ENCODE measurements around the gene KIF18B. TPM values are rescaled to one million over a fixed set of nuclear protein-coding genes. Genes with fewer than 3 reads are reported as not detected.
"Not testable (repeated sequence)": the region's sequence is repeated elsewhere in the genome, so short reads cannot be mapped to it uniquely, and the experiment has no call there.

KIF18B gene
- total and polyA plus RNA-seq, 8 donors = 0.05 to 0.53 (median 0.14) TPM; not detected in 1

- WGBS, 2 donors = 71 to 76% methylated on average over 6 of the region's 6 CpGs
Observed at GRCh38 chr17:44952946-44953475, 5.4 kb upstream of the KIF18B start.

GRCh38 chr17:44948315-44948795 lies 782 bp upstream of the KIF18B start:
- peak overlapping the region; percentile 31 to 65 (median 56) for H3K4me3 ChIP-seq
- no peak for TF ChIP-seq CTCF (IDR thresholded peaks at IDR 0.05)
- H3K27me3 ChIP-seq = no peaks in the 10 kb centered on the region
- peaks cover 0 to 4% (median 4%) of the 10 kb centered on the region in 3 donors for H3K4me1 ChIP-seq
- FAIRE-seq (no peak), ATAC-seq (peak in 1 of 4 donors; percentile 8), DNase-seq (no peak)
- no peaks in the 10 kb centered on the region for H3K36me3 ChIP-seq
- intact Hi-C loops (cut with DNase I) = no loop called here
- H3K27ac ChIP-seq = no peak overlapping the region
- WGBS, 2 donors = 59 to 61% methylated on average over 7 of the region's 7 CpGs
- H3K9me3 ChIP-seq = no peaks in the 10 kb centered on the region

More at GRCh38 chr17:44952946-44953475, 5.4 kb upstream of the KIF18B start:
- ATAC-seq (no peak), FAIRE-seq (no peak), DNase-seq (peak in 1 of 6 donors; percentile 28)
- peaks cover 0 to 3% (median 0%) of the 10 kb centered on the region in 3 donors for H3K4me1 ChIP-seq
- intact Hi-C loops (cut with DNase I) = no loop called here
- H3K36me3 ChIP-seq = no peaks in the 10 kb centered on the region
- H3K9me3 ChIP-seq = no peaks in the 10 kb centered on the region
- TF ChIP-seq CTCF (IDR thresholded peaks at IDR 0.05) = no peak
- no peak overlapping the region for H3K4me3 ChIP-seq
- no peaks in the 10 kb centered on the region for H3K27me3 ChIP-seq
- no peak overlapping the region for H3K27ac ChIP-seq

- H3K4me1 ChIP-seq; H3K4me3 ChIP-seq; intact Hi-C loops (cut with DNase I); H3K36me3 ChIP-seq; FAIRE-seq; H3K27me3 ChIP-seq; H3K9me3 ChIP-seq; H3K27ac ChIP-seq; ATAC-seq: not testable (repeated sequence)
- 94 to 96% methylated on average over 9 of the region's 10 CpGs for WGBS, 2 donors
- DNase-seq = peak in 1 of 6 donors; percentile 3
Observed at GRCh38 chr17:44945652-44946051, 1.9 kb downstream of the KIF18B start.

- no peaks in the 10 kb centered on the region for H3K27me3 ChIP-seq
- 79 to 87% methylated on average over 4 of the region's 4 CpGs for WGBS, 2 donors
- H3K36me3 ChIP-seq = no peaks in the 10 kb centered on the region
- ATAC-seq (no peak), FAIRE-seq (no peak), DNase-seq (peak in 1 of 6 donors; percentile 10)
- no peak overlapping the region for H3K4me3 ChIP-seq
- H3K9me3 ChIP-seq = no peaks in the 10 kb centered on the region
- peaks cover 0 to 4% (median 0%) of the 10 kb centered on the region in 3 donors for H3K4me1 ChIP-seq
- intact Hi-C loops (cut with DNase I) = no loop called here
- H3K27ac ChIP-seq = no peak overlapping the region
- TF ChIP-seq CTCF (IDR thresholded peaks at IDR 0.05) = no peak
Observed at GRCh38 chr17:44942456-44942855, 5.1 kb downstream of the KIF18B start.

- H3K27ac ChIP-seq = no peak overlapping the region
- no peaks in the 10 kb centered on the region for H3K9me3 ChIP-seq
- H3K4me1 ChIP-seq = no peaks in the 10 kb centered on the region
- H3K27me3 ChIP-seq = no peaks in the 10 kb centered on the region
- ATAC-seq (peak in 1 of 4 donors; percentile 20), DNase-seq (peak in 1 of 6 donors; percentile 39), FAIRE-seq (no peak)
- WGBS, 2 donors = 73 to 81% methylated on average over 9 of the region's 9 CpGs
- no peak overlapping the region for H3K4me3 ChIP-seq
- TF ChIP-seq CTCF (IDR thresholded peaks at IDR 0.05) = no peak
- intact Hi-C loops (cut with DNase I) = no loop called here
- H3K36me3 ChIP-seq = no peaks in the 10 kb centered on the region
Observed at GRCh38 chr17:44941712-44942331, 5.8 kb downstream of the KIF18B start.

All from pancreas (tissue), 10 donors.